Measurements from ENCODE around the gene CMTR2.

The CMTR2 gene

DNA sequence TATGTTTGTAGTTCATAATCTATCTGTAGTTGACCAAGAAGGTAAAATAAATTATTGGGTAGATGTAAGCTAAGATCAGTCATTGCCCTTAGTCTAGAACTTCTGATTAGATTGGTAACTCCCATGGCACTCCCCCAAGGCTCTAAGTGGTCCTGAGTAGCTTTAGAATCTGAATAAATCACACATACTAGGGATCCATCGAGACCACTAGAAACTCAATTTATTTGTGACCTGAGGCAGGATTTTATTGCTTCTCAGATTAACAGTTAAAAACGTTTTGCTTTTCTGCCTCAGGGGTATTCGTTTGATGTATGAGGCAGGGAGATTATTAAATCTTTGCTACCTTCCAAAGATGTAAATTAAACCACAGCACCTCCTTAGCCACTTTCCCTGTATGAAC is 24.9 kb downstream of the CMTR2 start:
- no peak for DNase-seq

- no peak for DNase-seq
These were observed 25.6 kb downstream of the CMTR2 start for GRCh38 chr16:71263582-71263981.

DNA sequence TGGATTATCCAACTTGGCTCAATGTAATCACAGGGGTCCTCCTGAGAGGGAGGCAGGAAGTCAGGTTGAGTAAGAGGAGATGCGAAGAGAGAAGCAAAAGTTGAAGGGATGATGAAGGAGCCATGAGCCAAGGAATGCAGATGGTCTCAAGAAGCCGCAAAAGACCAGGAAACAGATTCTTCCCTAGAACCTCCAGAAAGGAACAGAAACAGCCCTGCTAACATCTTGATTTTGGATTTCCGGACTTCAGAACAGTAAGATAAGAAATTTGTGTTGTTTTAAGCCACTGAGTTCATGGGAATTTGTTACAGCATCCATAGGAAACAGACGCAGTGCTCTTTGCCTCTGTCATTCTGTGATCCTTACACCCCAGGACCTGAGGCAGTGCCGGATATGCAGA is 26.8 kb downstream of the CMTR2 start:
- no peak for DNase-seq

GRCh38 chr16:71260995-71261394 is 28.2 kb downstream of the CMTR2 start:
- DNase-seq: no peak

- no peak for DNase-seq
These were observed 30.1 kb downstream of the CMTR2 start for GRCh38 chr16:71259086-71259485.

- DNase-seq: no peak
These were observed 30.8 kb downstream of the CMTR2 start for GRCh38 chr16:71258372-71258771.

GRCh38 chr16:71257768-71258167 is 31.4 kb downstream of the CMTR2 start:
- no peak for DNase-seq

GRCh38 chr16:71255721-71256120 is 33.5 kb downstream of the CMTR2 start:
- DNase-seq: no peak

- DNase-seq: no peak
These were observed 34.2 kb downstream of the CMTR2 start for GRCh38 chr16:71254832-71255525.

DNA sequence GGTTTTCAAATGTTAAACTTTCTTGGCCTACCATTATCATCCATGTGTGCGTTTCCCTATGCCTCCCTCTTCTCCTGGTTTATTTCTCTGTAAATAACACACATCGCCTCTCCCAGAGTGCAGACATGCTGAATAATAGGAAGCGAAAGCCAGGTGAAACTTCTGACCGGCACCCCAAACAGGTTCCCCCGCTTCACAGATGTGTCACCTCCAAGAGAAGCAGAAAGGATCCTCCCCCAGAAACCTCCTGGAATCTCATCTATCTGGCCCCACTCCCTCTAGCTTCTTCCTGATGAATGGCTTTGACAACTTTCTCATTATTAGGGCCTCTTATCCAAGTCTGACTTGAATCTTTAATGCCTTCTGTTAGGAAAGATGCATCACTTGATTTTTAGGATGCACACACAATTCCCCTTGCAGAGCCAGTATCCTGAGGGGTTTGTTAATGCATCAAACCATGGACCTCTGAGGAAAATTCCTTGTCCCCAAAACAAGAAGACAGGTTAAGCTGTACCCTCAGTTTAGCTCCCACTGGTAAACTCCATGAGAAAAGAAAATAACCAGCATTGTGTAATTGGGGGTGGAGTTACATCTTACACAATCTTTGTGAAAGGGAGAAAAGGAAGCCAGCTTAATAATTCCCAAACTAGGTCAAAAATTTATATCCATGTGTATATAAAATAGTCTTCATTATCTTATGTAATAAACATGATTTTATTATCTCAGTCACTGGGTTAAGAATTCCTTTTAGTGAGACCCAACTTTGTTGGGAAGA is 38.6 kb downstream of the CMTR2 start:
- DNase-seq: no peak

DNA sequence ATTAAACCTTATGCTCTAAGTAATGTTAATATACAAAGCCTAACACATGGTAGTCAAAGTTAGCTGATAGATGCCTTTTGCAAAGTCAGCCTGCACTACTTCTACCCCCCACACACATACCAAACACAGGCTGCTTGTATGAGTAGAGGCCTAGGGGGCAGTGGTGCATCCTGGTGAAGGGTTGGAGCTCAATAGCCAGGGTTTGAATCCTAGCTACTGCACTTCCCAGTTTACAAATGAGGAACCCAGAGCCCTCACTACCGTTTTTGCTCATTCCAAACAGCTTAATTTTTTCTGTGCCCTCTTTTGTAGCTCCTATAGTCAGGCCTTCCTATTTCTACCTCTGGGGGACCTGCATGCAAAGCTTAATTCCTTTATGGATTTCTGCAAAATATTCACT is 39.8 kb downstream of the CMTR2 start:
- no peak for DNase-seq

GRCh38 chr16:71247478-71247877 is 41.7 kb downstream of the CMTR2 start:
- DNase-seq: no peak

DNA sequence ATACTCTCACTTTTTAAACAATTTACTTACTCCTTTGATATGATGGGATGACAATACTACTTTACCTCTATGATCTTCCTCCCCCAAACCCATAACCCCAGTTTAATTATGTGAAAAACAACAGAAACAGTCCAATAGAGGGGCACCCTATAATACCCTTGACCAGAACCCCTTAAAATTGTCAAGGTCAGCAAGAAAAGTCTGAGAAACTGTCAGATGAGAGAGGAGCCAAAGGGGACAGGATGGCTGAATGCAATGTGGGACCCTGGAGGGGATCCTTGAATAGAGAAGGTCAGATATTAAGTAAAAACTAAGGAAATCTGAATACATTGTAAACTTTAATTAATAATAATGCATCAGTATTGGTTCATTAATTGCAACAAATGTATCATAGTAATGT is 42.9 kb downstream of the CMTR2 start:
- DNase-seq: no peak

DNA sequence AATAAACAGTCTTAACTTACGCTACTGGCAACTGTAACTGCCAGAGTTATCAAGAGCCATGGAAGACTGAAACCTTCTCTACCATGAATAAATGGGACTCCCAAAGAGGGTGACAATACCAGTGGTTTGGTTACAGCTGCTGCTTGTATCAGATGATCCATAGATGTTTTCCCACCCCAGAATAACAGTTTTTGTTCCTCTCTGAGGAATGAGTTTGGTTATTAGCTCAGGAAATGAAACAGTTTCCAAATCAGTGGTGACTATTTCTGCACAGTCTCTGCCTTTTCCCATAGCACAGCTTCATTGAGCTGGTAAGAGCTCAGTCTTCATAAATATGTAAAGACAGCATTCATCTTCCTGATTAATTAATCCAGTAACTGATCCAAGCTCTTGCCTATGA is 44.7 kb downstream of the CMTR2 start:
- no peak for DNase-seq

DNA sequence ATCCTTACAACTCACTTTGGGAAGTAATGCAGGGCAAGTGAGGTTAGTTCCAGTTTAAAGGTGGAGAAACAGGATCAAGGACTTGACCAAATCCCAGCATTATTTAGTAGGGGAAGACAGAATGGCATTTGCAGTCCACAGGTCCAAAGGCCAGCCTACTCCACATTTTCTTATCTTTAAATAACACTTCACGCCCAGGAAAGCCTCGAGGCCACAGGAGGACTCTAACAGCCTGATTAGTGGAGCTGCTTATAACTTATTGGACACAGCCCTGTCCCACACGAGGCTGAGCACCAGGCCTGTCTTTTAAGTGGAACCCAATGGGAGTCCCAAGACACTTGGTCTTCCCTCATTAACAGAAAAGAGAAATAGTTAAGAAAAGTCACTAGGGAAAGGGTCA is 46.6 kb downstream of the CMTR2 start:
- no peak for DNase-seq

- no peak for DNase-seq
These were observed 47.2 kb downstream of the CMTR2 start for GRCh38 chr16:71242036-71242435.
